IPS-20b (cell line): ENCODE measurements around the gene CD22.

ENCODE experiments used
- H3K27ac ChIP-seq: one replicate; pipeline ENCODE4 v1.5.1; 2013; ENCODE audit warnings: low read length
- H3K27me3 ChIP-seq: 2 replicates; pipeline ENCODE4 v1.6.1; 2013; ENCODE audit warnings: mild to moderate bottlenecking, low read length, inconsistent platforms; ENCODE audit not compliant: insufficient read depth
- H3K36me3 ChIP-seq: 2 replicates; pipeline ENCODE4 v1.6.1; 2013; ENCODE audit warnings: low read depth, mild to moderate bottlenecking, inconsistent platforms, low read length, moderate library complexity; ENCODE audit not compliant: insufficient read depth
- H3K4me1 ChIP-seq: 2 replicates; pipeline ENCODE4 v1.6.1; 2013; ENCODE audit warnings: mild to moderate bottlenecking, control low read depth, inconsistent platforms, low read length, moderate library complexity; ENCODE audit not compliant: insufficient read depth
- H3K4me3 ChIP-seq: 2 replicates; pipeline ENCODE4 v1.5.1; 2013; ENCODE audit warnings: mild to moderate bottlenecking, low read length, inconsistent platforms
- H3K9ac ChIP-seq: 2 replicates; pipeline ENCODE4 v1.6.1; 2013; ENCODE audit warnings: low read depth, mild to moderate bottlenecking, inconsistent platforms, low read length, moderate library complexity
- H3K9me3 ChIP-seq: 2 replicates; pipeline ENCODE4 v1.6.1; 2013; ENCODE audit warnings: mild to moderate bottlenecking, low read depth, low read length, inconsistent platforms; ENCODE audit not compliant: insufficient read depth

Gene CD22

DNA sequence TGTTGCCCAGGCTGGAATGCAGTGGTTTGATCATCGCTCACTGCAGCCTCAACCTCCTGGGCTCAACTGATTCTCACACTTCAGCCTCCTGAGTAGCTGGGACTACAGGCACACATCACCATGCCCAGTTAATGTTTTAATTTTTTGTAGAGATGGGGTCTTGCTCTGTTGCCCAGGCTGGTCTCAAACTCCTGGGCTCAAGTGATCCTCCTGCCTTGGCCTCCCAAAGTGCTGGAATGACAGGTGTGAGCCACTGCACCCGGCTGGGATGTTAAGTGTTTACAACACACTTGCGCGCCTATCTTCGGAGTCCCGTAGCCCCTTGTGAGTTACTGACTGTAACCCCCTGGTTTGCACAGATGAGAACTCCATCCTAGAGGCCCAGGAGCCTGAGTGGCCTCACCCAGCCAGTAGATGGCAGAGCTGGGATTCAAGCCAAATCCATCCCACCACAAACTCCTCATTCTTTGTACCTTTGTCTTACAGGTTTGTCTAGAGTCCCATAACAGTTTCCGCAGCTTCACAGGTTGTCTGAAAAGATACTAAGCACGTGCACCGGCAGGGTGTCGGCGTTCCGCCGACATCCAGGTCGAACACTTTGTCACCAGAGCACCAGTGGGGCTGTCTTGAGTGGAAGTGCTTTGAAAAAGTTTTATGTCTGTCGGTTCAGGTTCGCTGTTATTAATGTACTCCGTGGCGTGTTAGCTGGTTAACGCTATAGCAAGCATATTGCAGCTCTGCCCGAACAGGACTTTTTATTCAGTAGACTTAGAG, 22.3 kb upstream of the CD22 start:
- no peak overlapping the region for H3K27ac ChIP-seq
- no peaks in the 10 kb centered on the region; the same call in 1 of the 2 replicates for H3K4me1 ChIP-seq
- no peak overlapping the region for H3K4me3 ChIP-seq
- H3K9ac ChIP-seq = no peak overlapping the region
- H3K9me3 ChIP-seq = no peaks in the 10 kb centered on the region
- H3K36me3 ChIP-seq = no peaks in the 10 kb centered on the region
- H3K27me3 ChIP-seq = no peaks in the 10 kb centered on the region

DNA sequence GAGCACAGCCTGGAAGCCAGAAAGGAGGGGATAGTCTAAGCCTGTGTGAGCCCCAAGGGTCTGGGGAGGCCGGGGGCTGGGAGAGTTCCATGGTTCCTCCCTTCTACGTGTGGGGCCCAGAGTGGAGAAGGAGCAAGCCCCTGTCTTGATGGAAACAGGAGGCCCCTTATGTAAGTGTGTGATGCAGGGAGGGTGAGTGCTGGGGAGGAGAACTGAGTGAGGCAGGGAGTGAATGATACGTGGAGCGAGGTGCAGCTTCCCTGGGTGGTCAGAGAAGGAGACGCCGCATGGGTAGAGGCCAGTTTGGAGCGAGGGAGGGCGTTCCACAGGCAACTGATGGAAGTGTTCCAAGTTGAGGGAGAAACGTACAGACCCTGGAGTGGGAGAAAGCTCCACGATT, 21.1 kb upstream of the CD22 start:
- Histone ChIP-seq H3K4me1 (no peaks in the 10 kb centered on the region; the same call in 1 of the 2 replicates), H3K9ac (no peak overlapping the region), H3K4me3 (no peak overlapping the region), H3K9me3 (no peaks in the 10 kb centered on the region), H3K27ac (no peak overlapping the region), H3K27me3 (no peaks in the 10 kb centered on the region), H3K36me3 (no peaks in the 10 kb centered on the region)

DNA sequence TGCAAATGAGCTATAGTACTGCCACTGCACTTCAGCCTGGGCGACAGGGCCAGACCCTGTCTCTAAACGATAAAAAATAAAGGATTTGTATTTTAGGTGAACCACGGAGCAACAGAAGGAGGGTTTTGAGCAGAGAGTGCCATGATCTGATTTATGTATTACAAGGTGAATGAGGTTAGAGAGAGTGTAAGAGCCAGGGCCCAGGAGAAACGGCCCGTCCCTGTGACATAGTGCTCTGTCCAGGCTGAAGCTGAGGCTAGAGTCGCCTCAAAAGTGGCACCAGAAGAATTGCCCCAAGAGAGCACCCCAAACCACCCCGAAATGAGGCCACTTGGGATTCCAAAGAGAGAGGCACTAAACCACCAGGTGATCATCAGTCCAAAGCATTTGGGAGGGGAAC, 20.1 kb upstream of the CD22 start:
- no peaks in the 10 kb centered on the region for H3K27me3 ChIP-seq
- H3K4me3 ChIP-seq = no peak overlapping the region
- no peak overlapping the region for H3K9ac ChIP-seq
- H3K9me3 ChIP-seq = no peaks in the 10 kb centered on the region
- H3K36me3 ChIP-seq = no peaks in the 10 kb centered on the region
- H3K27ac ChIP-seq = no peak overlapping the region
- no peaks in the 10 kb centered on the region; the same call in 1 of the 2 replicates for H3K4me1 ChIP-seq

DNA sequence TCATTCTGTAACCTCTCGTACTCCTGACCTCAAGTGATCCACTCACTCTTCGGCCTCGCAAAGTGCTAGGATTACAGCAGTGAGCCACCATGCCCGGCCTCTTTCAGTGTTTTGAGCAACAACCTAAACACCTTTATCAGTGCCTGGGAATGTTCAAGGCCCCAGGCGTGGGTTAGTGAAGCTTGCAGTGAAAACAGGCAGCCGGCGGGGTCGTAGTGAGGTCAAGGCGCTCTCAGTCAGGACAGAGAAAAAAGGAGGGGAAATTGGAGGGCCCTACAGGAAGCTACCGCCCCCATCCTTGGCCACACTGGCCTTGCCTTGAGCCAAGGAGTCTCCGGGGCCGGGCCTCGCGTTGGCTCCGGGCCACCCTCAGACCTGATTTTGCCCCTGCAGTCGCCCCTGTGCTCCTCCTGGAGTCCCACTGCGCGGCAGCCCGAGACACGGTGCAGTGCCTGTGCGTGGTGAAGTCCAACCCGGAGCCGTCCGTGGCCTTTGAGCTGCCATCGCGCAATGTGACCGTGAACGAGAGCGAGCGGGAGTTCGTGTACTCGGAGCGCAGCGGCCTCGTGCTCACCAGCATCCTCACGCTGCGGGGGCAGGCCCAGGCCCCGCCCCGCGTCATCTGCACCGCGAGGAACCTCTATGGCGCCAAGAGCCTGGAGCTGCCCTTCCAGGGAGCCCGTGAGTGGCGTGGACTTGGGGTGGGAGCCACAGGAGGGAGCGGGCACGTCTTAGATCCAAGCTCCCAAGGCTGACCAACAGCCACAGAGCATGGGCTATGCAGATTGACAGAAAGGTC, 19.3 kb upstream of the CD22 start:
- H3K4me3 ChIP-seq = no peak overlapping the region
- no peaks in the 10 kb centered on the region for H3K36me3 ChIP-seq
- no peaks in the 10 kb centered on the region for H3K9me3 ChIP-seq
- no peaks in the 10 kb centered on the region; the same call in 1 of the 2 replicates for H3K4me1 ChIP-seq
- H3K27ac ChIP-seq = no peak overlapping the region
- no peak overlapping the region for H3K9ac ChIP-seq
- H3K27me3 ChIP-seq = no peaks in the 10 kb centered on the region

DNA sequence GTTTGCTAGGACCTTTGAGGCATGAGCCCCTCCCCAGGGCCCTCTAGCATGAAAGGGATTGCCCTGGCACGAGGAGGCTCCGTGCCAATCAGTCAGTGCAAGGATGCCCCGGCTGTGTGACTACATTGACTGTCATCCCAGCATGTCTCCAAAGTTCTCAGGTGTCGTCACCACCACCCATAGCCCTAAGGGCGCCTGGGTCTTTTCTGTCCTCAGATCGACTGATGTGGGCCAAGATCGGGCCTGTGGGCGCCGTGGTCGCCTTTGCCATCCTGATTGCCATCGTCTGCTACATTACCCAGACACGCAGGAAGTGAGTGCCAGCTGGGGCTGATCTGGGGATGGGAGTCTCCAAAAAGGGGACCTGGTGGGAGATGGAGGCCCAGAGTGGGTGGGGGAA, 18.7 kb upstream of the CD22 start:
- Histone ChIP-seq H3K4me3 (no peak overlapping the region), H3K27me3 (no peaks in the 10 kb centered on the region), H3K9me3 (no peaks in the 10 kb centered on the region), H3K36me3 (no peaks in the 10 kb centered on the region), H3K4me1 (no peaks in the 10 kb centered on the region; the same call in 1 of the 2 replicates), H3K27ac (no peak overlapping the region), H3K9ac (no peak overlapping the region)

DNA sequence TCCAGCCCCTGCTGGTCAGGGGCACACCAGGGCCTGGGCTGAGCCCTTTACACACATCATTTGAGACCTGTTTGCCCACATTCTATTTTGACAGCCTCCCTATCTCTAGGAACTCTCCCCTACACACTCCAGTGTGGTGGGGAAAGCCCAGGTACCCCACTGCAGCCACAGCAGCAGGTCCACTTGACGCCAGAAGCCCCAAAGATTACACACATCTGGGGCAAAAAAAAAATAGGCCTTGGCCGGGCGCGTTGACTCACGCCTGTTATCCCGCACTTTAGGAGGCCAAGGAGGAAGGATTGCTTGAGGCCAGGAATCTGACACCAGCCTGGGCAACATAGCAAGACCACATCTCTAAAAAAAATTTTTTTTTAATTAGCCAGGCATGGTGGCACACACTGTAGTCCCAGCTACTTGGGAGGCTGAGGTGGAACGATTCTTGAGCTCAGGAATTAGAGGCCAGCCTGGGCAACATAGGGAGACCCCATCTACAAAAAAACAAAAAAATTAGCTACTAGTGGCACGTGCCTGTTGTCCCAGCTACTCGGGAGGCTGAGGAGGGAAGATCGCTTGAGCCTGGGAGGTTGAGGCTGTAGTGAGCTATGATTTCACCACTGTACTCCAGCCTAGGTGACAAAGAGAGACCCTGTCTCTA, 18.0 kb upstream of the CD22 start:
- no peak overlapping the region for H3K4me3 ChIP-seq
- no peaks in the 10 kb centered on the region for H3K9me3 ChIP-seq
- H3K27me3 ChIP-seq = no peaks in the 10 kb centered on the region
- H3K36me3 ChIP-seq = no peaks in the 10 kb centered on the region
- no peaks in the 10 kb centered on the region; the same call in 1 of the 2 replicates for H3K4me1 ChIP-seq
- no peak overlapping the region for H3K27ac ChIP-seq
- H3K9ac ChIP-seq = no peak overlapping the region

DNA sequence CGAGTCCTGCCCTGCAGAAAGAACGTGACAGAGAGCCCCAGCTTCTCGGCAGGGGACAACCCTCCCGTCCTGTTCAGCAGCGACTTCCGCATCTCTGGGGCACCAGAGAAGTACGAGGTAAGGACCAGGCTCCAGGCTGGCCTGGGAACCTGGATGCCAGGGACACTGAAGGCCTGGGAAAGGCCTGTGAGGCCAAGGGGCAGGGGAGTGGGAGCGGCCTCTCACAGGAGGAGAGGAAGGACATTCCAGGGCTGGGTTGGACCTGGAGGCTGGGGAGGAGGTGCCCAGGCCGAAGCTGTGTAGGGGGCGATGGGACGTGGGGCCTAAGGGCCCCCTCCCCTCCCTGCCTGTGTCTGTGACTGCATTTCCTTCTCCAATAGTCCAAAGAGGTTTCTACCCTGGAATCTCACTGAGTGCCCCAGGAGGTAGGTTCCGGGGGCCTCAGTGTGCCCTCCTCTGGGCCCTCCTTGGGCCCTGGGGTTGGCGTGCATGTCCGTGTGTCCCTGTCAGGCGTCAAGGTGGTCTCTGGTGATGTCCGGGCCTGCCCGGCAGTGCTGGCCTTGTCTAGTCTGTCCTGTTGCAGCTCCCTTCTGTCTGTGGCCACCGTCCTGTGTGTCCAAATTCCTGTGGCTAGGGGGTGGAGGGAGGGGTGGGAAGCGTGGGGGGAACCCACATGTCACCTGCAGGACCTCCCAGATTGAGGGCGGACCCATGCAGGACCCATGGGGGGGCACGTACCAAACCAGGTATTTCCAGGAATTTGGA, 16.9 kb upstream of the CD22 start:
- Histone ChIP-seq H3K9ac (no peak overlapping the region), H3K27ac (no peak overlapping the region), H3K9me3 (no peaks in the 10 kb centered on the region)

DNA sequence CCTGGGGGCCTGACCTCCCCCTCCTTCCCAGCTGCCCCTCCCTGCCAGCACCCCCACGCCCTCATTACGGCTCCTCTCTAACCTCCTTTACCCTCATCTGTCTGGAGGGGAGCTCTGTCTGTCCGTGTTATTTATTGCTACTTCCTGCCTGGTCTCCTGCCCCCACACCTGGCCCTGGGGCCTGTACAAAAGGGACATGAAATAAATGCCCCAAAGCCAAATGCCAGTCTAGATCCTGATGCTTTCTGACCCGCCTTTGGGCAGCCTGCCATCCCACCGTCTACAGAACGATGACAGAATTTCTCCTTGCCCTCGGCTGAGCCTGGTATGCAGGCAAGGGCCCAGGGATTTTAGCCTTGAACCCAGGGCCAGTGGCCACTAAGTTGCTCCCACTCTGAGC, 15.4 kb upstream of the CD22 start:
- Histone ChIP-seq H3K4me1 (no peaks in the 10 kb centered on the region; the same call in 1 of the 2 replicates), H3K36me3 (no peaks in the 10 kb centered on the region), H3K9me3 (no peaks in the 10 kb centered on the region), H3K27me3 (no peaks in the 10 kb centered on the region), H3K4me3 (no peak overlapping the region), H3K27ac (no peak overlapping the region), H3K9ac (no peak overlapping the region)

More for the DNA sequence above, 16.9 kb upstream of the CD22 start:
- Histone ChIP-seq H3K36me3 (no peaks in the 10 kb centered on the region), H3K27me3 (no peaks in the 10 kb centered on the region), H3K4me1 (no peaks in the 10 kb centered on the region; the same call in 1 of the 2 replicates), H3K4me3 (no peak overlapping the region)

DNA sequence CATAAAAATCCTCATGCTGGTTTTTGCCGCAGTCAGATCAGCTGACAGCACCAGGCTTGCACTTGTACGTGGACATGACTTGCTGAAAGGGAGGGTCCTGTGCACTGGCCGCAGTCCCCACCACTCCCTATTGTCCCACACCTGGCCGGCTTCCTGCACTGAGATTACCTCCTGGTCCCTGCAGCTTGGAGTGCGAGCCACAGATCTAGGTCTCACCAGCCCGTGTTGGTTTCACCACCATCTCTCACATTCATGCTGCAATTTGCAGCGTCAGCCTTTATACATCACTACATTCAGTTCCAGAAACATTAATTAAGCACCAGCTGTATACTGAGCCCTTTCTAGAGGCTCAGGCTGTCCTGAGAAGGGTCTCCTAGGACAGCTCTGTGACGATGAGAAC, 15.0 kb upstream of the CD22 start:
- Histone ChIP-seq H3K9me3 (no peaks in the 10 kb centered on the region), H3K36me3 (no peaks in the 10 kb centered on the region), H3K9ac (no peak overlapping the region), H3K27ac (no peak overlapping the region), H3K4me1 (no peaks in the 10 kb centered on the region; the same call in 1 of the 2 replicates), H3K4me3 (no peak overlapping the region), H3K27me3 (no peaks in the 10 kb centered on the region)

DNA sequence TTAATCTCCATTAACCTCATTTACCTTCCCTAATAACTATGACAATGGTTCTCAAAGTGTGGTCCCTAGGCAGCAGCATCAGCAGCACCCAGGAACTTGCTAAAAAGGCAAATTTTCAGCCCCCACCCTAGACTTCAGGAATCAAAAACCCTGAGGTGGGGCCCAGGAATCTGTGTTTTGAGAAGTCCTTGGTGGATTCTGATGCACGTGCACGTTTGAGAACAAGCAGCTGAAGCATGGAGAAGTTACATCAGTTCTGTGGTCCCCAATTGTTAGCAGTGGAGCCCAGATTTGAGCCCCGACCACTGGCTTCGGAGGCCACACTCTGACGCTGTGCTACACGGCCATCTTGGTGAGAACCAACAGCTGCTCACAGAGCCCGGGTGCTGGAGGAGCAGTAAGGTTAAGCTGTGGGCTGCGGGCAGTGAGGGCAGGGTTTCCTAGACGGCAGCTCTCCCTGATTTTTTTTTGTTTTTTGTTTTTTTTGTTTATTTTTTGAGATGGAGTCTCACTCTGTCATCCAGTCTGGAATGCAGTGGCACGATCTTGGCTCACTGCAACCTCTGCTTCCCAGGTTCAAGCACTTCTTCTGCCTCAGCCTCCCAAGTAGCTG, 14.0 kb upstream of the CD22 start:
- no peaks in the 10 kb centered on the region; the same call in 1 of the 2 replicates for H3K4me1 ChIP-seq
- H3K4me3 ChIP-seq = no peak overlapping the region
- H3K27me3 ChIP-seq = no peaks in the 10 kb centered on the region
- H3K9ac ChIP-seq = no peak overlapping the region
- H3K9me3 ChIP-seq = no peaks in the 10 kb centered on the region
- no peaks in the 10 kb centered on the region for H3K36me3 ChIP-seq
- no peak overlapping the region for H3K27ac ChIP-seq

DNA sequence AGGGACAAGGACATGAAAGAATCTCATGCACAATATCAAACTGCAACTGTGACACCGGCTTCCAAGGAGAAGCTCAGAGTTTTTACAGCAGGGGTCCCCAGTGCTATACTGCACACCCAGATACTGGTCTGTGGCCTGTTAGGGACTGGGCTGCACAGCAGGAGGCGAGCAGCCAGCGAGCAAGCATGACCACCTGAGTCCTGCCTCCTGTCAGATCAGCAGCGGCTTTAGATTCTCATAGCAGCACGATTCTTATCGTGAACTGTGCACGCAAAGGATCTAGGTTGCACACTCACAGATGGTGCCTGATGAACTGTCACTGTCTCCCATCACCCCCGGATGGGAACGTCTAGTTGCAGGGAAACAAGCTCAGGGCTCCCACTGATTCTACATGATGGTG, 13.1 kb upstream of the CD22 start:
- Histone ChIP-seq H3K9ac (no peak overlapping the region), H3K4me3 (no peak overlapping the region), H3K9me3 (no peaks in the 10 kb centered on the region), H3K36me3 (no peaks in the 10 kb centered on the region), H3K27ac (no peak overlapping the region), H3K27me3 (no peaks in the 10 kb centered on the region), H3K4me1 (no peaks in the 10 kb centered on the region)
